Subcutaneous adipose tissue (tissue), 4 donors: Measurements from ENCODE around the gene DDR1. TPM values are rescaled to one million over a fixed set of nuclear protein-coding genes. Genes with fewer than 3 reads are reported as not detected.

ENCODE experiments used
- CTCF ChIP-seq: fragments of 450-650 bp; IDR thresholded peaks from one replicate; pipeline ENCODE4 v1.5.1; 2016; ENCODE audit warnings: low read depth, mild to moderate bottlenecking, control low read depth, antibody characterized with exemption, moderate library complexity
- total RNA-seq, 4 donors: library from RNA; depleted of rRNA; stranded (reverse); fragments of >200 nt; gene quantifications; one replicate each; pipeline ENCODE4 v1.1.0, GENCODE V29; 2016

DDR1 gene
- total RNA-seq, 4 donors from 2014 or later: 14.3 to 62.0 (median 27.8) TPM

- TF ChIP-seq CTCF: no peak
These were observed 1.9 kb downstream of the DDR1 start for GRCh38 chr6:30885999-30886896.

- no peak for TF ChIP-seq CTCF
These were observed 2.6 kb downstream of the DDR1 start for GRCh38 chr6:30886897-30887255.

GRCh38 chr6:30887901-30888815 is 3.8 kb downstream of the DDR1 start:
- TF ChIP-seq CTCF: no peak

- no peak for TF ChIP-seq CTCF
These were observed 4.6 kb downstream of the DDR1 start for GRCh38 chr6:30888816-30889495.

GRCh38 chr6:30889496-30889885 is 5.2 kb downstream of the DDR1 start:
- TF ChIP-seq CTCF: no peak

- no peak for TF ChIP-seq CTCF
These were observed 5.8 kb downstream of the DDR1 start for GRCh38 chr6:30889921-30890645.
